Pons (tissue), 1 donor: ENCODE results near the gene PLAC9.

Experiments
- DNase-seq: peaks from one replicate; pipeline ENCODE4 v3.0.0-alpha.2; 2016; ENCODE audit warnings: low spot score

PLAC9 gene

GRCh38 chr10:80160361-80161320 is 28.1 kb downstream of the PLAC9 start:
- no peak for DNase-seq

GRCh38 chr10:80161321-80162083 is 29.0 kb downstream of the PLAC9 start:
- DNase-seq, result no peak

DNA sequence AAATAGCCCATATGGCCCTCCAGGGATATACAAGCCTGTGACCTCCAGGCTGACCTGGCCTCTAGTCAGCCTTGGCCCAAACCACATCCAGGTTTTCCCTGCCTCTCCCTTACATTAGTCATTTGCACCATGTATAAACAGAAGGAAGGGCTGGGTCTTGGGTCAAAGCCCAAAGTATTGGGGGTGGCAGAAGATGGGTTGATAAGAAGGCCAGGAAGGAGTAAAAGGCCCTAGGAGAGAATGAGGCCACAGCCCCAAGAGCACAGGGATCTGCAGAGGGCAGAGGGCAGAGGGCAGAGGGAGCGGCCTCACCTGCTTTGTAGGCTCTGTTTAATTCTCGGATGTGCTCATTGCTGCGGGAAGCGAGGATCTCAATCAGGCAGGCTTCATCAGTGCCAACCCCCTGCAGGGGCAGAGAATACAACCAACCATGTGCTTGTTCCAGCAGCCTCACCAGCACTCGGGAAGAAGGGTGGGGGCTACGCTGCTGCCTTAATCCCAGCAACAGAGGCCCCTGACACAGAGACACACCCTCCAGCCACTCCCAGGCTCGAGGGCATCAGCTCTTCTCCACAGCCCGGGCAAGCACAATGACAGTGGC is 31.3 kb downstream of the PLAC9 start:
- DNase-seq, result no peak

- no peak for DNase-seq
Measured at GRCh38 chr10:80164596-80164995, 32.1 kb downstream of the PLAC9 start.

GRCh38 chr10:80165173-80165572 is 32.6 kb downstream of the PLAC9 start:
- DNase-seq, result no peak

DNA sequence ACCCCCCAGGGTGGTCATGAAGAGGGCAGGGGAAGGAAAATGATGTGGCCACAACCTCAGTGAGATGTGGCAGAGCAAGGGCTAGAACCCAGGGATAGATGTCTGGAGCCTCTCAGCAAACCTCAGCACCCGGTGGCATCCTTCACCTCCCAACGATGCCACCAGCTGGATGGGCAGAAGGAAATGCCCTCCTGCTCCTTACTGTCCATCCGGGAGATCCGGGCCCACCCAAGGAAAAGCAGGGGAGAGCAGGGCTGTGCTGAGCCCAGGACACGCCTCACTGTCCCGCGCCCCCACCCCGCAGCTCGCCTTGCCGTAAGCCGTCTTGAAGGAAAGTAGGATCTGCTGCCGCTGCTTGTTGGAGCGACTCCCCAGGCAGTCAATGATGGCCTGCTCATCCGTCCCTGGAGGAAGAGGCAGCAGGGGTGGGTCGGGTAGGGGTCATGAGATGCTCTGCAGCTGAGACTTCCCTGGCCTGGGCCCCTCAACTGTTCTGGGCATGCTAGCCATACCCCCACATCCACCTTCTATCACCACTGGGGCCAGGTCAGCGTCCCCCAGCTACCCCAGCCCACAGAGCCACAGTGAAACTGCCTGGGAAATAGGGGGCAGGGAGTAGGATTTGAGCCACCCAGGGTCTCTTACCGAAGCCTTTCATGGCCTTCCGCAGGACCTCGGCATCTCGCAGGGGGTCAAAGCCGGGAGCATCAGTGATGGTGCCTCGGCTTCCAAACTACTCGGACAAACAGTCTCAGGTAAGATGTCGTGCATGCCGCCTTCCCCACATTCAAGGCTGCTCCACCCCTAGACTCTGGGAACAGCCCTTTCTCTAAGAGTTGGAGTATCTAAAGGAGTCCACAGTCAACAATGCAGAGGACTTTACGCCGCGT is 34.3 kb downstream of the PLAC9 start:
- DNase-seq, result no peak

- no peak for DNase-seq
Measured at GRCh38 chr10:80167471-80168161, 35.1 kb downstream of the PLAC9 start.

GRCh38 chr10:80168162-80168511 is 35.6 kb downstream of the PLAC9 start:
- no peak for DNase-seq

DNA sequence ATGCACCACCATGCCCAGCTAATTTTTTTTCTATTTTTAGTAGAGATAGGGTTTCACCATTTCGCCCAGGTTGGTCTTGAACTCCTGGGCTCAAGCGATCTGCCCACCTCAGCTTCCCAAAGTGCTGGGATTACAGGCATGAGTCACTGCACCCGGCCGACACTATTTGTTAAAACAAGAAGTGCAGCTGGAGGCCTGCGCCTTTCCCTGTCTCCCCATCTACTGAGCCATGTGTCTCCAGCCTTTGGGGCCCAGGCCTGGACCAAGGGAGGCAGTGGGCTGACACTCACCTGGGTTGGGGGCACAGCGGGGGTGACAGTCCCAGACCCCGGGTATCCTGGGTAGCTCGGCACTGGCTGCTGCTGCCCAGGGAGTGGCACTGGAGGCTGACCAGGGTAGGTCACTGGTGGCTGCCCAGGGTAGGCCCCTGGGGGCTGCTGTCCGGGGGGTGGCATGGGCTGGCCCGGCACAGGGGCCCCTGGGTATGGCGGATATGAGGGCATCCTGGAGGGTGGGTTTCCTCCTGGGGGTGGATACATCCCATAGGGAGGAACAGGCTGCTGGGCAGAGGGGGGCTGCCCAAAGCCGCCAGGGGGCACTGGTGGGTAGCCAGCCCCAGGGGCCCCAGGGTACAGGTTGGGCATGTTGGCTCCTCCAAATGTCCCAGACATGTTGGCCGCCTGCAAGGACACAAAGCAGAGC is 36.3 kb downstream of the PLAC9 start:
- DNase-seq, result no peak

DNA sequence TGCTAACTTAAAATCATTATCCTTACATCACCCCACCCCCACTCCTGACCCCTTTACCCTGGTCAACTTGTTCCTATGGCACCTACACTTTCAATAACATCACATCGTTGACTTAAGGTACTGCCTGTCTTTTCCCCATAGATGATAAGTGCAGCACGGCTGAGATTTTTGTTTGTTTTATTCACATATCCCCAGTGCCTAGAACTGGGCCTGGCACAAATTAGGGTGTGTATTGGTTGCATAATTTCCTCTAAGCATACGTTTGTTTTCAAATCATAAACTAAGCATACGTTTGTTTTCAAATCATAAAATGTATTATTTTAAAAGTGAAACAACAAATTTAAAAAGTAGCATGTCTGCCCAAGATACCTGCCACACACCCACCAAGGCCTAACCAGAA is 37.5 kb downstream of the PLAC9 start:
- no peak for DNase-seq

- no peak for DNase-seq
Measured at GRCh38 chr10:80170641-80171040, 38.1 kb downstream of the PLAC9 start.

DNA sequence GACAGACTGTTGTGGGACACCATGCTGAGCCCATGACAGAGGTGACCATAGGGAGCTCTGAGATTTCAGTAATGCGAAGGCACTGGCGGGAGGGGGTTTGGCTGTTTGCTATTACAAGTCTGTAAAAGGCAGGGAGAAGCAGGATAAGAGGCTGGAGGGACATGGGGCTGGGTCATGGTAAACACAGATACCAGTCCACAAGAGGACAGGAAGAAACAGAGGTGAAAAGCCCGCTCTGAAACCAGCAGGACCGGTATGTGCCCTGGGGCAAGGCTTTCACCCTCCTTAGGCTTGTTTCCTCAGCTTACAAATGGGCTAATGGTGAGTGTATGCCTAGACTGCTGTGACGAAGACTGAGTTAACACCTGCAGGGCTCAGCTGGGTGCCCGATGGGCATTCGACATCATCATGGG is 38.7 kb downstream of the PLAC9 start:
- DNase-seq, result no peak

DNA sequence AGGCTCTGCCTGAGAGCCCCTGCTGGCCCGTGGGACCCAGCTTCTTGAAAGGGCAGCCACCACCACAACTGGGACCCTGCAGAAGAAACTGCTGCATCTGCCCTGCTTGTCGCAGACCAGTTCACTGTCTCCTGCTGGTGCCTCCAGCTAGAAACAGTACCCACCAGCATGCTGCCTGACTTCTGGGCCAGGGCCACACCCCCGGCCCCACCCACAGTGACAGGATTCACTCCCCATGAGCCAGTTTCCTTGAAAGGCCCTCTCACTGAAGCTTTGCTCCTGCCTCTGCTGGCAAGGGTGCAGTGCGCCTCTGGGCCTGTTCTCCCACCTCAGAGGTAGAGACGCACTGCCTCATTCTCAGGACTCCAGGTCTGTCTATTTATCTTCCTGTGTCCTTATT is 40.4 kb downstream of the PLAC9 start:
- DNase-seq, result no peak

- DNase-seq, result no peak
Measured at GRCh38 chr10:80173466-80173865, 40.9 kb downstream of the PLAC9 start.

GRCh38 chr10:80174641-80175395 is 42.3 kb downstream of the PLAC9 start:
- DNase-seq, result no peak

GRCh38 chr10:80176526-80176925 is 44.0 kb downstream of the PLAC9 start:
- DNase-seq, result no peak

DNA sequence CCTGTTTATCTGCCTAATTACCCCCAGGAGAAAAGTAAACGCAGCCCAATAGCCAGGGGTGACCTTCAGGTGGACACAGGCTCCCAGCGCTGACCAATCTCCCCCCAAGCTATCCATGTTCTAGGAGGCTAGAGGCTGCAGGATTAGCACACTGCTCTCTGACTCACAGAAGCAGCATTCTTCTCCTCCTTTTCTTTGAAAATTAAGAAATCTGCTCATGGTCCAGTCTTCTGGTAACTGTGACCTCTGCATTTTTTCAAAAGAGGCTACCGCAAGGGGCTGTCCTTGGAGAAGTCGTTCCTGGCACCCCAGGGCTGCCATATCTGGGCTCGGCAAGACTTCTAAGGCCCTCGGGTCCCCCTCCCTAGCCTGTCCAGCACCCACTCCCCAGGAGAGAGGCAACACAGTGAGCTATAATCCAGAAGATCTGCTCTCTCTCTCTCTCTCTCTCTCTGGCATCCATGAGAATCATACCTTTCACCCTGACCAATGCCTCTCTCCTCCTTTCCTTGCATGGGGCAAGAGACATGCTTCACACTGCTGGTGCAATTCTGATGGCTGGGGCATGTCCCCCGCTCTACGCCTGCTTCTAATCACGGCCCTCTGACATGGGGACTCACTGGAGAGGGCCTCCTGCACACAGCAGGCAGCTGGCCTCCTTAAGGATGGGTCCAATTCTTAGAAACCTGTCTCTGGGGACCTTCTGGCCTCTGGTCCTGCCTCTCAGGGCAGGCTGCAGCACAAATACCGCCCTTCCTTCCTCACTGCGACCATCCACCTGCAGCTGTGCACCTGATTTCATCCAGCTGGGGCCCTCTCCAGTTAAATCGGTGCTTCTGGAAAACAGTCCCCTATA is 45.5 kb downstream of the PLAC9 start:
- DNase-seq, result no peak

GRCh38 chr10:80182986-80183385 is 50.5 kb downstream of the PLAC9 start:
- no peak for DNase-seq

DNA sequence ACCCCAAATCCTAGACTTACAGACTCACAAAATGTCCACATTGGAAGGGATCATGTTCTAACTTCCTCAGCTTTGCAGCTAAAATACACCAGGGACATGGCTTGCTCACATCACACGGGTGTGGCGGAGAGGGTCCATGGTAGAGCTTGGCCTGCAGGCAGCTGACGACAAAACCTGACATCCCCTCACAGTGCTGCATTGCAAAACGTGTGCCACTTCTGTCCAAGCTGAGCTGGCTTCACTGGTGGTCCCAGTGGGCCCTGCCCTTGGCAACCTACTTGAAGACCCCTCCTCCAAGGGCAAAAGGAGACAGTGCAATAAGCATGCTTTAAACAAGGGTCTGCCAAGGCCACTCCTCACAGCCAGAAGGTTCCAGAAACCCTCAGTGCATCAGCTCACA is 50.9 kb downstream of the PLAC9 start:
- no peak for DNase-seq
